IPS-NIHi11 (cell line): Measurements from ENCODE around the gene SLC6A6.

ENCODE experiments used
- DNase-seq: peaks from one replicate; pipeline ENCODE4 v3.0.0; 2012; ENCODE audit warnings: mixed read lengths, low spot score

Gene SLC6A6

DNA sequence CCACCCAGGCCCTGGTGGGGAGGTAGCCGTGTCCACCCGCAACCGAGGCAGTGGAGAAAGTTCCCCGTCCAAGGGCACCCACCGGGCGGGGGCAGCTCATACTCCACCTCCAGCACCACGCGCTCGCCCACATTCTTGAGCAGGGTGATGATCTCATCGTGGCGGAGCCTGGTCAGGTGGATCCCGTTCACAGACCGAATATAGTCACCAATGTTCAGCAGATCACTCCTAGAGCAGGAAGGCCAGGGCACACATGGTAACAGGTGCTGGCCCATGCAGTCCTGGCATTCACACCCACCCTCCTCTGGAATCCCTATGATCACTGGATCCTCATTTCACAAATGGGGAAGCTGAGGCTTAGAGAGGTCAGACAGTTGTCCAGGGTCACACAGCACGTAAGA lies 121.9 kb downstream of the SLC6A6 start:
- no peak for DNase-seq

DNA sequence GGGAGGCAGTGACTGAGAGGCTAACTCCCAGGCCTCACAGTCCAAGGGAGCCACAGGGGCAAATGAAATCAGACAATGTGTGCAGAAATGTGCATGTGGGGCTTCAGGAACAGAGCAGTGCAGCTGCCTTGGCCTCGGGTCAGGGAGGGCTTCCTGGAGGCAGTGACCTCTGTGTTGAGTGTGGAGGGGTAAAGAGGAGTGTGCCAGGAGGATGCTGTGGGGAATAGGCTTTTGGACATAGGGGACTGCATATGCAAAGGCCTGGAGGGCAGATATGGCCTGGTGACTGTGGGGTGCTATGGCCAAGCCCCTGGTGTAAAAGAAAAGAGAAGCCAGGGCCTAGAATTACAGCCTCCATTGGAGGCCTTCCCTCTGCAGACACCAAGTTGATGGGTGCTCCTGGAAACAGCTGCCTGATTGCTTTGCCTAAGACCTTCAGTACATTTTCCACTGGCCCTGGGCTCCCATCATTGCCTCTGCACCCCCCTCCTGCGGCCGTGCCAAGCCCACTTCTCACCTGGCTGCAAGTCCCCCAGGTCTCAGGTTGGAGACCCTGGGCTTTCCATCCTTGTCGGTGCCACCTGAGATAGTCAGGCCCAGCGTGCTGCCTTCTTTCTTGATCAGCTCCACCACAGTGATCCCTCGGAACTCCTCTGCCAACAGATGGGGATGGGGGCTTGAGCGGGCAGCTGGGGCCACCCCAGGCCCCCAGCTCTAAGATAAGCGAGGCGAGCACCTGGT lies 122.7 kb downstream of the SLC6A6 start:
- no peak for DNase-seq

DNA sequence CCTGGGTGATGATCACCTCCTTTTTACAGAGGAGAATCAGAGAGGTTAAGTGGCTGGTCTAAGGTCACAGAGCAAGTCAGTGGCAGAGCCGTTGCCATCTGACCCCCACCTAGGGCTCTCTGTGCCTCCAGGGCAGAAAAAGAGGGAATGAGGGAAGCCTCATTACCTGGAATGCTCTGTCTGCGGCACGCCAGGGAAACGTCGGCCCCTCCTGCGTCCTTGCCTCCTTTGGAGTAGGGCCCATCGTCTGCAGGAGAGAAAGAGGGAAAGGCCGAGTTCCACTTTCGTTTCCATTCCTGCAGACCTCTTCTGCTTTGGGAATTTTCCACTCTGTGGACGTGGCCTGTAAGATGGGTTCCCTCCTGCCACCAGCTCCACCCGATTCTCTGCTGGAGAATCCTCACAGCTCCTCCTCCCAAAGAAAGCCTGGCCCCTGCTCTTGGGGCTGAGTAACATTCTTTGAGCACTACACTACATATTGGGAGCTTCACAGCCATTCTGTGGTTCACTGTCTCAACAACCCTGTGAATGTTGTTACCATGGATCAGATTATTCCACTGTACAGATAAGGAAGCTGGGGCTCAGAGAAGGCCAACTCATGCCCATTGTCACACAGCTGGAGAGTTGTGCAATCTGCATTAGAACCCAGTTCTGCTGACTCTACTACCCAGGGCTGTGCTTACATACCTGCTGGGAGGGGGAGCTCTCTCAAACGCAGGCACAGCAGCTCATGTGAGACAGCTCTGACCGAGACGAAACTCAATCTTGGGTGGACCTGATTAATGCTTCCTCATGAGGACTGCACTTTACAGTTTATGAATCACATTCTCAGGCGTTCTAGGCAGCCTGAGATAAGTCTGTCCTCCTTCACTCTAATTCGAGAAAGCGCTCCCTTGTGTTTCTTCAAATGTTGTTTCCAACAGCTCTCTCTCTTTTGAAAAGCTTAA lies 123.6 kb downstream of the SLC6A6 start:
- DNase-seq, result no peak

DNA sequence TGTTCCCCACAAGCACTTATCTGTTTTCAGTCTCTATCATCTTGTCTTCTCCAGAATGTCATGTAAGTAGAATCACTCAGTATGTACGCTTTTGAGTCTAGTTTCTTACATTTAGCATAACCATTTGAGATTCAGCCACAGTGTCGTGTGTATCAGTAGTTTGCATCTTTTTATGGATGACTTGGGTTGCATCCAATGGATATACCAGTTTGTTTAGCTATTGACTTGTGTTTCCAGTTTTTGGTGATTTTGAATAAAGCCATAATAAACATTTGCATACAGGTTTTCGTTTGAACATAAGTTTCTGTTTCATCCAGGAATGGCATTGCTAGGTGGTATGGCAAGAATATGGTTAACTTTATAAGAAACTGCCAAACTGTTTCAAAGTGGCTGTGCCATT lies 125.7 kb downstream of the SLC6A6 start:
- DNase-seq, result no peak

DNA sequence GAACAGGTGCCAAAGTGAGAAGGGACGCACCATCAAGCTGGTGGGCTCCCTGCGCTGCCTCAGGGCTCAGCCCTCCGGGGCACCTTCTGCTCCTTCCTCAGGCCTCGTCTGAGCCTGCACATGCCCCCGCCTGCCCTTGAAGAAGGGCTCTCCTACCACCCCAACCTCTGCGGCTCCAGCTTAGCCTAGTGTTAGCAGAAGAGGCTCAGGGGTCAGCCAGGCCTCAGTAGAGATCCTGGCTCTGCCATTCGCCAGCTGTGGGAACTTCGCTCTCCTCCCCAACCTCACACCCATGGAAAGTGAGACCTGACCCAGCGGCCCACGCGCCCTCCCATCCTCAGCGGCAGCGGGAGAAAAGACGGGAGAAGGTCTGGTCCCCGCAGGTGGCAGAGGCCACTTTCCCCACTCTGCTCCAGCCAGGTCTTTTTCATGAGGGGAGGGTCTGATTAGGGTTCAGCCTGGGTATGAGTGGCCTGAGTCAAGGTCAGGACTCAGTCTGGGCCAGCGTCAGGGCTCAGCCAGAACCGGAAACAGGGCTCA lies 129.5 kb downstream of the SLC6A6 start:
- DNase-seq, result no peak

DNA sequence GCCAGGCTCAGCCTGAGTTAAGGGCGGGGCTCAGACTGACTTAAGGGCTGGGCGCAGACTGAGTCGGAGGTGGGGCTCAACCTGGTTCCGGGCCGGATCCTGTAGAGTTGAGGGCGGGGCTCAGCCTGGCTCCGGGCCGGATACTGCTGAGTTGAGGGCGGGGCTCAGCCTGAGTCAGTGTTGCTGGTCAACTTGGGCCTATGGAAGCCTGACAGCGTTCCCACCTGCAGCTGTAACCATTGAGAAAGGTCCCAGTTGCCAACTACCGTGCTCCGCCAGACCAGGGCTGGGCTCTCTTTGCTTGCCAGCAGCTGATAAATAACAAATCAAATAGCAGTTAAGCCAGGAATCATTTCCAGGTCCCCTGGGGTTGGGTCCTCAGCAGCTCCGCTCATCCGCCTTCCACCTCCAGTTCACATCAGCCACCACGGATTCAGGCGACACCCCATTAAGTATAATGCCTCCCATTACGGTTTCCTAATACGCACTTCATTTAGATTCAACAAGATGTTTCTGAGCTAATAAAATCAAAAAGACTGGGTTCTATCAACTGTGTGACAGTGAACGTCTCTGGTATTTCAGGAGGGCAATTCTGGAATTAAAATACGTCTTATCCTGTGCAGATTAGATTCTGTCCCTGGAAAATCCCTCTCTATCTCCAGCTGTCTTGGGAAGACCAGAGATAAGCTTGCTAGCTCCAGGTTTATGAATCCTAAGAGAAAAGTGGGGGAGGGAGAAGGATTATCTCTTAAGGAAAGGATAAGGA lies 130.5 kb downstream of the SLC6A6 start:
- peak; percentile 89 for DNase-seq

DNA sequence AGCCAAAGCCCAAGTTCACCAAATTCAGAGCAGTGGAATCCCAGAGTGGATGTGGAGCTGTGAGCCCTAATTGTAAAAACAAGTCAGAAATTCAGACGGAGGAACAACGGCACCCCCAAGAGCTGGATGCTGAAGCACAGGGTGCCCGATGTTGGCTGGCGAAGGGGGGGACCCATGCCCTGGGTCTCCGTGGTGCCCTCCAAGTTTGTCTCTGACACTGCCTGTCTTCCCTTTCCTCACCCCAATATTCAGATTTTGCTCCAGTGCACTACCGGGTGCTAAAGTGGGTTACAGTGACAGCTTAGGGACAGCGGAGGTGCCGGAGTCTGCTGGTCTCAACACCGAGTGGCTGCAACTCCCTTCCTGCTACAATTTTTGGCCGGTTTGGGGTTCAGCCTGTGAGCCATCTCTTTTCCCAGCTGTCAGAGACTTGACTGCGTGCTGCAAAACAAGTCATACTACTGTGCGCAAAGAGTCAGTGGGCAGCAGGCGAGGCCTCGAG lies 131.1 kb downstream of the SLC6A6 start:
- DNase-seq, result no peak

DNA sequence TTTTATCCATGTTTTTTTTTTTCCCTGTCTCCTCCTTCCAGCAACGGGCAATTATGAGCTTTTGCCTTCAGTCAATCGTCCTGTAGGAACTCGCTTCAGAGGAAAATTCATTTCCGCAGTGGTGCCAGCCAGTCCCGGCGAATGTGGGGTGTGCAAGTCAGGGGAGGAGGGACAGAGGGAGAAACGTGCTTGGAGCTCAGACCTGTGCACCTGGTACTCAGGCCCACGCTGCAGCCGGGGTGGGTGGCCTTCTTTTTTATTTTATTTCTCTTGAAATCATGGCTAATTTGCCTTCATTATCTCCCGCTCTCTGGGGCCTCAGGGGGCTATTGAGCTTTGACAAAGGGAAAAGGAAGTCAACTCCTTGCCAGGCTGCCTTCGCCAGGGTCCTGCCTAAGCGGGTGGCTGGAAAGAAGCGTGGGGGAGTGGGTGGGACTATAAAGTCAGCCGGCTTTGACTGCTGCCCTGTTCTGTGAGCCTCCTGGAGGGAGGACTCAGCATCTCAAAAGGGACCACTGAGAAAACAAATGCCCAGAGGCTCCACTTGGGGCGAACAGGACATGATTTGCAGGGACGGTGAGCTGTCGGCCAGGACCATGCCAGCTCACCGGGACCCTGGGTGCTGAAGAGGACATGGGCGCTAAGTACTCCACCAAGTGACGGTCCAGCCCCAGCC lies 132.2 kb downstream of the SLC6A6 start:
- peak; percentile 67 for DNase-seq

DNA sequence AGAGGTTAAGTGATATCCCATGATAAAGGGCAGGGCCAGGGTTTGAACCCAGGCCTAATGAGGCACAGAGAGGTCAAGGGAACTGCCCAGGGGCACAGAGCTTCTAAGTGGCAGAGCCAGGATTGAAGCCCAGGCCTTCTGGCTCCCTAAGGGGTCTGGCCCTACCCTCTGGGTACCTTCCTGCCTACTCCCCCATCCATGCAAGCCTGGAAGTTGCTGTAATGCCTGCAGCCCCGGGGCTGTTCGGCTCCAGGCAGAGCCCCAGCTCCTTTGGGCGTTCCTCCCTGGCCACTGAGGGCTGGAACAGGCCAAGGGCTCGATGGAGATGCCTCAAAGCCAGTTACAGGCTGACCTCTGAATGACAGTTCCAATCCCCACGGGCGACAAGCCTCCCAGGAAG lies 133.2 kb downstream of the SLC6A6 start:
- DNase-seq, result no peak

DNA sequence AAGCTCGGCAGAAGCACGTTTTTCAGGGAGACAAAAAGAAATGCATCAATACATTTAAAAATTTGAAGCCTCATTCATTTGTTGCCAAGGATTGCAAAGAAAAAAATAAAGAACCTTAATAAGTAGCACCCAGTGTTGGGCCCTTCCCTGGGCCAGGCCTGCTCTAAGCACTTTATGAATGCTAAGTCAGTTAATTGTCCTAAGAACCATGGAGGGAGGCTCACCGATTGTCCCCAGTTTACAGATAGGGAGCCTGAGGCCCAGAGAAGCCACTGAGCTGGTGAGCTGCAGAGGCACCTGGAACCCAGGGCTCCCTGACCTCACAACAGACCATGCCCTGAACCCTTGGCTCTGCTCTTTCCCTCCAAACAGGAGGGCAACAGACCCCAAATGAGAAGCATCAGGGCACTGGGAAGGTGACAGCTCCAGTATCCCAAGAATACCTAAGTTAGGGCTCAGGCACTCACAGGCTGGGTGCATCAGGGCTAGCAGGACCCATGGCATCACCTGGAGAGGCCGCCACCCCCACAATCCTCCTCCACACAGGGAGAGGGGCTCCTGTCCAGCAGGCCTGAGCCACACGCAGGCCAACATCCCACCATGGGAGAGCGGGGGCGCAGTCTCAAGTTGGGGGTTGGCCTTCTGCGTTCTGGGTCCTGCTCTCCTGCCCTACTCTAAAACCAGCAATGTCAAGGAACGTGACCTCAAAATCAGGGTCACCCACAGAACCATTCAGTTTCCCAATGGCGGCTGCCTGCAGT lies 133.8 kb downstream of the SLC6A6 start:
- DNase-seq, result no peak

DNA sequence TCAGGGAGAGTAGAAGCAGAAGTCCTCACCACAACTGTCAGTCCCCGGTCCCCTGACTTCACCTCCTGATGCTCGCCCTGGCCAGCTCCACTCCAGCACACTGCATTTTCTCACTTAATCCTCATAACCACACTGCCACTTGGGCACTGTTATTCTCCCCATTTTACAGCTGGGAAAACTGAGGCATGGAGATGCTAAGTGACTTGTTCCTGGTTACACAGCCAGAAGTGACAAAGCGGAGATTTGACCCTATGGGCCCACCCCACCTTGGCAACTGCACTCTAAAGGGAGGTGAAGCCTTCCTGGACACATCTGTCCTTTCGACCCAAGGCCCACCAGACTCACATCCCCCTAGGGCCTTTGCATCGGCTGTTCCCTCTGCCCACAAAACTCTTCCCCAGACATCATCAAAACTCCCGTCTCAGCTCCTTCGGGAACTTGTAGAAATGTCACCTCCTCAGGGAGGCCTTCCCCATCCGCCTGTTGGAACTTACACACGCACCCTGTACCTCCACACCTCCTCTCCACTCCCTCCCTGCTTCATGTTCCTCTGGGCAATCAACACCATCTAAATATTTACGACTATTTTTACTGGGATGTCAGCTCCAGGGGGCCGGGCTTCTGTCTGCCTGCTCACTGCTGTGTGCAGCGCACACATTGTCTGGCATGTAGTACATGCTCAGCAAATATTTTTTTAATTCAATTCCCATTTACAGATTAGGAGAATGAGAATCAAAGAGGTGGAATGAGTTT lies 134.6 kb downstream of the SLC6A6 start:
- no peak for DNase-seq

DNA sequence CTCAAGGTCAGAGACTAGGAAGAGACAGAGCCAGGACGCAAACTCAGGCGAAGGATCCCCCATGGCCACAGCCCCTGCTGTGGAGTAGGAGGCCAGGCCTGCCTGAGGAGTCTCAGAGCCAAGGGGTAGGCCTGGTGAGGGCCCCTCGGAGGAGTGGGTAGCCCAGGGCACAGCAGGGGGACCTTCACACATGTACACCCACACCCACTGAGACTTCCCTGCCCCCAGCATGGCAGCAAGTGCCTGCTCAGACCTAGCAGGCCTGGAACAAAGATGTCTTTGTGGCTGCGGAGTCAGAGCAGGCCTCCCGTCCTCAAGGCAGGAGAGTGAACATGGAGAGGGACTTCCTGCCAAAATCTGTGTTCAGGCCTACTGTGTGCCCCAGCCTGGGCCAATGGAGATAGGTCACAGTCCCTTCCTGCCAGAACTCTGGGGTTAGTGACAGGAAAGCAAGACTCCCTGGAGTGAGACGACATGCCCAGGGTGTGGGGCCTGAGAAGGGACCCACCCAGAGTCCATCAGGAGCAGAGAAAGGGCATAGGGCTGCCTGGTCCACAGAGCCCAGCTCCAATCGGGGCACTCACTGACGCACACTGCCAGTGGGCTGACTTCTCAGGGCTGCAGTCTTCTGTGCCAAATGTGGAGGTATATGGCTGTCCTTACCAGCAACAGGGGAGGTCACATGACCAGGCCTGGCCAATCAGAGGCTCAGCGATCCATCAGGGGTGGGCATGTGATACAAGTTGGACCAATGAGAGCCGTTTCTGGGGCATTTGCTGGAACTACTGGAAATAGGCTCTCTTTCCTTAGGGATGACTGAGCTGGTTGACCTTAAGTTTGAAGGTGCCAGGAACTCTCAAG lies 135.4 kb downstream of the SLC6A6 start:
- peak; percentile 60 for DNase-seq

DNA sequence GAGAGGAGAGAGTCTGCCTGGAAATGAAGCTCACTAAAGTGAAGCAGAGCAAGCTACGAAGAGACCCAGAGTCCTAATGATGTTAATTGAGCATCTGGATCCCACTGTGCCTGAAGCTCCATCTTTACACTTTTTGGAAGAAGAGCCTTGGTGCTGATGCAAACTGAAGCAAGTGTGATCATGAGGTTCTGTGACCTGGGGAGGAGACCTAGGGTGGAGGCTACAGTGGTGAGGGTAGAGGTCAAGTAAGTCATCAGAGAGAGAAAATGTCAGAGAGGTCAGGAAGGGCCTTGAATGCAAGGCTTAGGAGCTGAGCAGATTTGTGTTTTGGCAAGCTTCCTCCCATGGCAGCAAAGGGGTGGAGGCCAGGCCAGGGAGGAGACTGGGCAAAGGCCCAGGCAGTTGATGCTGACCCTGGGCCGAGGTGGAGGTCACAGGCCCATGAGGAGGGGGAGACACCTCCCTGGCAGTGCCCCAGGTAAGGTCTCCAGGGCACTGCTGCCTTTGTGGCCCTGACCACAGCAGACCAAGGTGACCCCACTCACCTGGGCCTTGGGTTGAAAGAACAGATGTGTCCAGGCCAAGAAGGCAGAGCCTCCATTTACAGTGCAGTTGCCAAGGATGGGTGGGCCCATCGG lies 136.2 kb downstream of the SLC6A6 start:
- DNase-seq, result no peak
